H9 (cell line): ENCODE results near the gene RNF26. TPM values are rescaled to one million over a fixed set of nuclear protein-coding genes. Genes with fewer than 3 reads are reported as not detected.

Experiments
- DNase-seq: peaks from one replicate; pipeline ENCODE4 v3.0.0-alpha.2; 2017
- H2AFZ ChIP-seq: one replicate; pipeline ENCODE4 v1.6.1; 2013; ENCODE audit warnings: mild to moderate bottlenecking, low read length, control low read depth, moderate library complexity
- H2AK5ac ChIP-seq: 2 replicates; pipeline ENCODE4 v1.6.1; 2013; ENCODE audit warnings: low read length, control low read depth, mixed read lengths; ENCODE audit not compliant: insufficient read length
- H2BK120ac ChIP-seq: one replicate; pipeline ENCODE4 v1.6.1; 2013; ENCODE audit warnings: low read depth, mild to moderate bottlenecking, low read length, control low read depth, inconsistent platforms; ENCODE audit not compliant: poor library complexity, severe bottlenecking
- H2BK12ac ChIP-seq: 2 replicates; pipeline ENCODE4 v1.6.1; 2013; ENCODE audit warnings: low read length, control low read depth, mixed read lengths, low read depth; ENCODE audit not compliant: insufficient read length
- H2BK15ac ChIP-seq: 2 replicates; pipeline ENCODE4 v1.6.1; 2013; ENCODE audit warnings: low read depth, low read length, control low read depth
- H2BK20ac ChIP-seq: one replicate; pipeline ENCODE4 v1.6.1; 2013; ENCODE audit warnings: low read depth, mild to moderate bottlenecking, low read length, control low read depth, inconsistent platforms; ENCODE audit not compliant: poor library complexity, severe bottlenecking
- H2BK5ac ChIP-seq: 2 replicates; pipeline ENCODE4 v1.6.1; 2013; ENCODE audit warnings: low read length, control low read depth, mixed read lengths; ENCODE audit not compliant: insufficient read length
- H3K14ac ChIP-seq: 2 replicates; pipeline ENCODE4 v1.6.1; 2013; ENCODE audit warnings: low read length, control low read depth; ENCODE audit not compliant: insufficient read depth
- H3K18ac ChIP-seq: 2 replicates; pipeline ENCODE4 v1.6.1; 2013; ENCODE audit warnings: low read depth, mild to moderate bottlenecking, mixed read lengths, low read length, control low read depth; ENCODE audit not compliant: insufficient read length
- H3K23ac ChIP-seq: 2 replicates; pipeline ENCODE4 v1.6.1; 2013; ENCODE audit warnings: low read length, control low read depth, mixed read lengths, low read depth; ENCODE audit not compliant: insufficient read length
- H3K23me2 ChIP-seq: 2 replicates; pipeline ENCODE4 v1.6.1; 2013; ENCODE audit warnings: low read depth, mild to moderate bottlenecking, mixed read lengths, low read length, control low read depth; ENCODE audit not compliant: insufficient read length, poor library complexity, severe bottlenecking
- H3K27ac ChIP-seq: 2 replicates; pipeline ENCODE4 v1.5.1; 2013; ENCODE audit warnings: low read length, control low read depth, mixed read lengths, low read depth; ENCODE audit not compliant: insufficient read length
- H3K27me3 ChIP-seq: 2 replicates; pipeline ENCODE4 v1.6.1; 2013; ENCODE audit warnings: low read length, control low read depth, inconsistent platforms; ENCODE audit not compliant: insufficient read depth
- H3K4ac ChIP-seq: 2 replicates; pipeline ENCODE4 v1.6.1; 2013; ENCODE audit warnings: low read depth, mild to moderate bottlenecking, control low read depth, inconsistent platforms, low read length, moderate library complexity
- H3K4me1 ChIP-seq: 2 replicates; pipeline ENCODE4 v1.6.1; 2013; ENCODE audit warnings: low read length, control low read depth, inconsistent platforms; ENCODE audit not compliant: insufficient read depth
- H3K4me2 ChIP-seq: 2 replicates; pipeline ENCODE4 v1.6.1; 2013; ENCODE audit warnings: low read length, control low read depth, mixed read lengths; ENCODE audit not compliant: insufficient read length, insufficient read depth
- H3K56ac ChIP-seq: 2 replicates; pipeline ENCODE4 v1.6.1; 2013; ENCODE audit warnings: low read depth, mild to moderate bottlenecking, mixed read lengths, low read length, control low read depth; ENCODE audit not compliant: insufficient read length
- H3K79me1 ChIP-seq: 2 replicates; pipeline ENCODE4 v1.6.1; 2013; ENCODE audit warnings: low read depth, mild to moderate bottlenecking, moderate library complexity, low read length, control low read depth, inconsistent platforms; ENCODE audit not compliant: insufficient read depth, poor library complexity, severe bottlenecking
- H3K79me2 ChIP-seq: 2 replicates; pipeline ENCODE4 v1.6.1; 2013; ENCODE audit warnings: low read length, control low read depth, inconsistent platforms; ENCODE audit not compliant: insufficient read depth
- H3K9ac ChIP-seq: 2 replicates; pipeline ENCODE4 v1.6.1; 2013; ENCODE audit warnings: low read length, control low read depth, mixed read lengths; ENCODE audit not compliant: insufficient read length; ENCODE audit errors: extremely low read depth
- H3K9me3 ChIP-seq: one replicate; pipeline ENCODE4 v1.6.1; 2013; ENCODE audit warnings: low read depth, low read length, inconsistent platforms; ENCODE audit not compliant: control insufficient read depth
- H3T11ph ChIP-seq: one replicate; pipeline ENCODE4 v1.6.1; 2013; ENCODE audit warnings: mild to moderate bottlenecking, low read length, control low read depth, inconsistent platforms
- H4K20me1 ChIP-seq: one replicate; pipeline ENCODE4 v1.6.1; 2013; ENCODE audit not compliant: control insufficient read depth, insufficient read length, insufficient read depth
- H4K5ac ChIP-seq: 2 replicates; pipeline ENCODE4 v1.6.1; 2013; ENCODE audit warnings: low read depth, mild to moderate bottlenecking, mixed read lengths, low read length, control low read depth; ENCODE audit not compliant: insufficient read length
- H4K8ac ChIP-seq: replicated peaks from 2 replicates; pipeline ENCODE4 v1.6.1; 2013; ENCODE audit warnings: low read length, control low read depth, mixed read lengths, low read depth; ENCODE audit not compliant: insufficient read length
- H4K91ac ChIP-seq: 2 replicates; pipeline ENCODE4 v1.6.1; 2013; ENCODE audit warnings: low read depth, mild to moderate bottlenecking, moderate library complexity, mixed read lengths, low read length, control low read depth; ENCODE audit not compliant: insufficient read length
- H3K27ac Mint-ChIP-seq, 3 experiments: 2 replicates in 2 of 3; 3 replicates in 1 of 3; pipeline ENCODE4 v1.8.0; 2020 to 2021; ENCODE audit warnings: mixed read lengths in 3 of 3, mild to moderate bottlenecking in 1 of 3, moderate library complexity in 1 of 3
- H3K27me3 Mint-ChIP-seq: 2 replicates; pipeline ENCODE4 v1.8.0; 2021; ENCODE audit warnings: low read depth, mild to moderate bottlenecking, moderate library complexity, mixed read lengths
- H3K36me3 Mint-ChIP-seq, 3 experiments: 2 replicates in 2 of 3; 3 replicates in 1 of 3; pipeline ENCODE4 v1.8.0; 2020 to 2021; ENCODE audit warnings: low read depth in 3 of 3, mixed read lengths in 3 of 3; ENCODE audit not compliant: insufficient read depth in 1 of 3
- H3K4me1 Mint-ChIP-seq, 2 experiments: 2 replicates each; pipeline ENCODE4 v1.8.0; 2020; ENCODE audit warnings: mixed read lengths in 2 of 2
- H3K4me3 Mint-ChIP-seq, 2 experiments: 2 replicates in 1 of 2; 3 replicates in 1 of 2; pipeline ENCODE4 v1.8.0; 2020 to 2021; ENCODE audit warnings: mild to moderate bottlenecking in 2 of 2, mixed read lengths in 2 of 2, moderate library complexity in 1 of 2
- H3K9me3 Mint-ChIP-seq, 2 experiments: 2 replicates in 1 of 2; 3 replicates in 1 of 2; pipeline ENCODE4 v1.8.0; 2020; ENCODE audit warnings: mild to moderate bottlenecking in 2 of 2, mixed read lengths in 2 of 2, moderate library complexity in 1 of 2
- CTCF ChIP-seq: fragments of 200-600 bp; sonication (generic); conservative IDR thresholded peaks from 3 replicates; pipeline ENCODE4 v1.8.0; 2021; ENCODE audit warnings: antibody characterized with exemption, mild to moderate bottlenecking
- WGBS: extraction: QIAGEN DNeasy Blood & Tissue Kit; methylation state at CpG from one replicate; pipeline ENCODE4 v1.1.7; 2013; ENCODE audit warnings: missing lambda C conversion rate, low lambda C conversion rate, mixed read lengths; ENCODE audit not compliant: insufficient read length; ENCODE audit errors: extremely low coverage; 5-methylcytosine and 5-hydroxymethylcytosine counted together
- total RNA-seq: library from RNA; stranded (reverse); gene quantifications from 2 replicates; pipeline ENCODE4 v1.2.1, GENCODE V29; 2021

The RNF26 gene
- total RNA-seq, 1 experiment from 2014 or later, result 57.6 TPM

GRCh38 chr11:119362741-119363080 is 28.4 kb downstream of the RNF26 start:
- no peak for TF ChIP-seq CTCF
- Histone ChIP-seq H3K18ac (no peak overlapping the region), H3K23ac (no peak overlapping the region), H3K79me1 (no peaks in the 10 kb centered on the region), H3K14ac (no peak overlapping the region), H2AK5ac (no peak overlapping the region), H4K5ac (no peak overlapping the region), H3K9me3 (no peaks in the 10 kb centered on the region), H2AFZ (no peak overlapping the region), H4K20me1 (peaks cover 4% of the 10 kb centered on the region), H3K79me2 (no peaks in the 10 kb centered on the region), H3K23me2 (peaks cover 4% of the 10 kb centered on the region), H3K27me3 (peaks cover 23% of the 10 kb centered on the region; the same call in 1 of the 2 replicates), H2BK20ac (no peak overlapping the region), H4K8ac (no peak overlapping the region), H4K91ac (no peak overlapping the region), H3K9ac (no peak overlapping the region), H3K4me1 (peaks cover 7% of the 10 kb centered on the region; the same call in 1 of the 2 replicates), H2BK12ac (no peak overlapping the region), H3K27ac (no peak overlapping the region), H2BK120ac (no peak overlapping the region), H2BK5ac (no peak overlapping the region), H3T11ph (no peak overlapping the region), H3K56ac (no peak overlapping the region), H3K4me2 (no peak overlapping the region), H3K4ac (no peak overlapping the region), H2BK15ac (no peak overlapping the region)
- Mint-ChIP-seq H3K4me3 (0 out of 5 replicates have a peak overlapping the region, but pooled peaks of 1 of the 2 experiments have one; percentile 47), H3K9me3 (peaks cover 2 to 5% of the 10 kb centered on the region in 2 experiments; a peak in 2 of 5 replicates), H3K36me3 (peaks cover 9 to 28% (median 22%) of the 10 kb centered on the region in 3 experiments), H3K4me1 (peaks cover 36 to 37% of the 10 kb centered on the region in 2 experiments), H3K27ac (no peak overlapping the region), H3K27me3 (peaks cover 71% of the 10 kb centered on the region)
- no peak for DNase-seq
- no CpG with 5 or more reads among the region's 5 CpGs for WGBS
